ENCODE data around the gene DCBLD2. TPM values are rescaled to one million over a fixed set of nuclear protein-coding genes. Genes with fewer than 3 reads are reported as not detected.

Gene DCBLD2
- total RNA-seq, 1 experiment from 2014 or later = 48.0 TPM

DNA sequence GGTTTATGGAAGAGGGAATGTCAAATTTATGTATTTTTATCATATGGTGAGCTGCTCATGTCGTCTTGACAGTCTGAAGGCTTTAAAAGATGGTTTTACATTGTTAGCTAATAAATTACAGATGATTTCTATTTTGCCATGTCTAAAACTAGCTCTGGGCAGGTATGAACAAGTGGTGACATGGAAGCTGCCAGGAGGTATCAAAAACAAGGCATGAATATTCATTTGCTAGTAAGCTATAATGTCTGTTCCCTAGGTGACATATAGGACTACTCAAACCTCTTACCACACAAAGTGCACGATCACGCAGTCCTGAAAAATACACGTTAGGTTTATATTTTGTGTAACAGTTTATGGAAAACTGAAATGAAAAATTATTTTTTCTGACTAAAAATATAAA lies 103.6 kb downstream of the DCBLD2 start:
- Histone ChIP-seq H3K14ac (ENCODE audit: insufficient read depth, low read length) (no peak overlapping the region), H3K23me2 (ENCODE audit: insufficient read length, low read depth, low read length, poor library complexity, severe bottlenecking) (no peaks in the 10 kb centered on the region), H2BK120ac (ENCODE audit: low read depth, low read length, poor library complexity, severe bottlenecking) (no peak overlapping the region), H3K56ac (ENCODE audit: insufficient read length, low read depth, low read length) (no peak overlapping the region), H2BK12ac (ENCODE audit: insufficient read length, low read depth, low read length) (no peak overlapping the region), H3K27me3 (ENCODE audit: insufficient read depth, low read length) (no peaks in the 10 kb centered on the region), H4K8ac (replicated peaks; ENCODE audit: insufficient read length, low read depth, low read length) (no peak overlapping the region), H4K91ac (ENCODE audit: insufficient read length, low read depth, low read length) (no peak overlapping the region), H3K18ac (ENCODE audit: insufficient read length, low read depth, low read length) (no peak overlapping the region), H3K79me2 (ENCODE audit: insufficient read depth, low read length) (no peaks in the 10 kb centered on the region), H2BK20ac (ENCODE audit: low read depth, low read length, poor library complexity, severe bottlenecking) (no peak overlapping the region), H4K5ac (ENCODE audit: insufficient read length, low read depth, low read length) (no peak overlapping the region), H3K4me1 (ENCODE audit: insufficient read depth, low read length) (no peaks in the 10 kb centered on the region), H3K4me2 (ENCODE audit: insufficient read depth, insufficient read length, low read length) (no peak overlapping the region), H2BK15ac (ENCODE audit: low read depth, low read length) (no peak overlapping the region), H3T11ph (ENCODE audit: low read length) (no peak overlapping the region), H3K9me3 (ENCODE audit: control insufficient read depth, low read depth, low read length) (no peaks in the 10 kb centered on the region), H3K9ac (ENCODE audit: extremely low read depth, insufficient read length, low read length) (no peak overlapping the region), H2AK5ac (ENCODE audit: insufficient read length, low read length) (no peak overlapping the region), H2AFZ (ENCODE audit: low read length) (no peak overlapping the region), H3K4ac (ENCODE audit: low read depth, low read length) (no peak overlapping the region), H3K27ac (ENCODE audit: insufficient read length, low read depth, low read length) (no peak overlapping the region), H3K79me1 (ENCODE audit: insufficient read depth, low read depth, low read length, poor library complexity, severe bottlenecking) (no peaks in the 10 kb centered on the region), H4K20me1 (ENCODE audit: control insufficient read depth, insufficient read depth, insufficient read length) (no peaks in the 10 kb centered on the region), H3K23ac (ENCODE audit: insufficient read length, low read depth, low read length) (no peak overlapping the region), H2BK5ac (ENCODE audit: insufficient read length, low read length) (no peak overlapping the region)
- Mint-ChIP-seq H3K4me1 (peaks cover 3 to 5% of the 10 kb centered on the region in 2 experiments; a peak in 3 of 4 replicates), H3K9me3 (peaks cover 0 to 2% of the 10 kb centered on the region in 2 experiments; a peak in 2 of 5 replicates), H3K4me3 (no peak overlapping the region), H3K36me3 (ENCODE audit: insufficient read depth in 1 of 3, low read depth in 3 of 3) (peaks cover 4 to 36% (median 28%) of the 10 kb centered on the region in 3 experiments; a peak in 6 of 7 replicates), H3K27me3 (ENCODE audit: low read depth) (no peaks in the 10 kb centered on the region), H3K27ac (no peak overlapping the region)
- TF ChIP-seq CTCF (conservative IDR thresholded peaks at IDR 0.05) = no peak
- no peak for DNase-seq
- WGBS (ENCODE audit: extremely low coverage, insufficient read length, low lambda C conversion rate) = no CpG with 5 or more reads among the region's 4 CpGs
